Heart left ventricle (tissue), 16 donors: ENCODE results near the gene ISG20L2. TPM values are rescaled to one million over a fixed set of nuclear protein-coding genes. Genes with fewer than 3 reads are reported as not detected.
"Not testable (repeated sequence)": the region's sequence is repeated elsewhere in the genome, so short reads cannot be mapped to it uniquely, and the experiment has no call there.

Source experiments
- ATAC-seq, 4 donors: fragments of 200-7000 bp; cut with Tn5 transposase; one replicate each; pipeline ENCODE4 v1.9.1; 2020 to 2022; ENCODE audit warnings: moderate library complexity in 4 of 4, mild to moderate bottlenecking in 3 of 4, moderate number of reproducible peaks in 1 of 4
- DNase-seq, 5 donors: peaks; one replicate each; pipeline ENCODE4 v3.0.0-alpha.2; 2020
- H3K27ac ChIP-seq, 12 donors: fragments of 200-600 bp; sonication (generic) in 4 of 12; one replicate each; pipeline versions ENCODE4 v1.5.0 to v1.8.0; 2016 to 2022; ENCODE audit warnings: mild to moderate bottlenecking in 2 of 12
- H3K27me3 ChIP-seq, 9 donors: fragments of 200-600 bp; sonication (generic) in 2 of 9; one replicate each; pipeline versions ENCODE4 v1.5.1 to v1.8.0; 2016 to 2022; ENCODE audit warnings: mild to moderate bottlenecking in 3 of 9
- H3K36me3 ChIP-seq, 9 donors: fragments of 200-600 bp; sonication (generic) in 2 of 9; one replicate each; pipeline versions ENCODE4 v1.5.0 to v1.8.0; 2018 to 2022; ENCODE audit warnings: mild to moderate bottlenecking in 2 of 9
- H3K4me1 ChIP-seq, 12 donors: fragments of 200-600 bp; sonication (generic) in 4 of 12; one replicate each; pipeline versions ENCODE4 v1.5.0 to v1.8.0; 2016 to 2022; ENCODE audit warnings: mild to moderate bottlenecking in 3 of 12
- H3K4me3 ChIP-seq, 12 donors: fragments of 200-600 bp; sonication (generic) in 4 of 12; one replicate each; pipeline versions ENCODE4 v1.5.0 to v1.8.0; 2017 to 2022; ENCODE audit warnings: mild to moderate bottlenecking in 9 of 12, moderate library complexity in 4 of 12
- H3K9me3 ChIP-seq, 12 donors: fragments of 200-600 bp; sonication (generic) in 4 of 12; one replicate each; pipeline versions ENCODE4 v1.5.0 to v1.8.0; 2016 to 2022; ENCODE audit warnings: mild to moderate bottlenecking in 1 of 12
- CTCF ChIP-seq, 12 donors: fragments of 200-600 bp; sonication (generic) in 4 of 12; IDR thresholded peaks; one replicate each; pipeline versions ENCODE4 v1.5.0 to v1.8.0; 2018 to 2022; ENCODE audit warnings: antibody characterized with exemption in 12 of 12, mild to moderate bottlenecking in 5 of 12
- POLR2A ChIP-seq, 2 donors: fragments of 450-650 bp; IDR thresholded peaks; one replicate each; pipeline ENCODE4 v1.6.1; 2017; ENCODE audit warnings: antibody characterized with exemption in 2 of 2, mild to moderate bottlenecking in 2 of 2, moderate library complexity in 2 of 2
- WGBS, 4 donors: extraction: QIAGEN DNeasy Blood & Tissue Kit in 2 of 4; methylation state at CpG; one replicate each; pipeline versions ENCODE4 v1.1.5 to v1.1.7; 2013 to 2018; 5-methylcytosine and 5-hydroxymethylcytosine counted together
- intact Hi-C, 10 donors: fragments of 100-400 bp; cut with DNase I; formaldehyde crosslinking; loops; one replicate each; pipeline versions ENCODE4 v1.11.1 to v1.14.2; 2022
- polyA plus RNA-seq, 2 donors: library from polyadenylated mRNA; stranded (reverse); fragments of 200-250 nt; gene quantifications; one replicate each; pipeline ENCODE4 v1.2.3, GENCODE V29; 2013
- total RNA-seq, 9 donors: library from RNA; depleted of rRNA in 2 of 9; stranded (reverse); fragments of >200 nt in 2 of 9; fragmentation: NEBNext Ultra II Directional in 3 of 9; extraction: Animal tissue kit (Norgen Biotek cat#: 25700) in 3 of 9; gene quantifications; one replicate each; pipeline versions ENCODE4 v1.1.0 to v1.2.4, GENCODE V29; 2016 to 2023
- donor health status: ischemic (EF 13 %, LVEDD 7.1; RV severe dilation, severe dysfunction).
- donor health status: healthy with polysubstance abuse.
- donor health status: DM: no; HTN: yes; CAD: no.
- donor health status: DM: no; HTN: no; CAD: no.
- donor health status: ischemic (EF 25% LVEDD 6.9; RV normal size, moderate dysfunction).
- donor health status: ischemic (EF 25% LVEDD 5.7; RV mildly dilated, moderate dysfunction).
- donor health status: healthy.
- donor health status: DM: yes; HTN: yes; CAD: no.
- donor health status: ischemic (EF 35%, LVEDD 5.7; RV mildly dilated, moderate dysfunction).
- donor health status: nonischemic (EF 11% LVEDD 7.7; RV severe dilation, severe dysfunction).
- donor health status: DM: yes; HTN: yes; CAD: no.
- donor health status: PGD.
- donor health status: ischemic (EF 29% LVEDD 5.4; RV normal size, mild dysfunction).
- donor health status: nonischemic (EF 23%, LVEDD 6.1; RV moderate dilation, normal function).

The ISG20L2 gene
- total and polyA plus RNA-seq, 11 donors = 5.1 to 17.9 (median 12.8) TPM

GRCh38 chr1:156766298-156767100 is 37.9 kb upstream of the ISG20L2 start:
- WGBS, 4 donors = 6 to 8% (median 7%) methylated on average over 14 of the region's 14 CpGs
- DNase-seq (no peak), ATAC-seq (peak in 3 of 4 donors; percentile 6 to 21 (median 14))
- Histone ChIP-seq H3K36me3 (peaks cover 0 to 17% (median 9%) of the 10 kb centered on the region in 9 donors), H3K4me3 (peak overlapping the region; percentile 43 to 100 (median 79)), H3K27ac (peak overlapping the region; percentile 33 to 99 (median 94)), H3K4me1 (peaks cover 0 to 48% (median 39%) of the 10 kb centered on the region in 12 donors), H3K9me3 (no peaks in the 10 kb centered on the region), H3K27me3 (no peaks in the 10 kb centered on the region)
- TF ChIP-seq POLR2A (IDR thresholded peaks at IDR 0.05) (no peak), CTCF (IDR thresholded peaks at IDR 0.05) (no peak)
- intact Hi-C loops = loop anchor here in 9 of 10 donors (1.0 to 5.0 kb wide), 8 partner anchors 14 to 39 kb away; partner anchors contain the start of genes ISG20L2 (in 7 of the 9), METTL25B (in 7 of the 9), MRPL24 (in 5 of the 9) and HDGF (in 1 of the 9)

GRCh38 chr1:156765666-156766065 is 37.1 kb upstream of the ISG20L2 start:
- Histone ChIP-seq H3K4me1 (peaks cover 0 to 40% (median 31%) of the 10 kb centered on the region in 12 donors), H3K27ac (peak overlapping the region in 10 of 12 donors; percentile 81 to 99 (median 95)), H3K4me3 (peak overlapping the region in 7 of 12 donors; percentile 64 to 100 (median 81)), H3K9me3 (no peaks in the 10 kb centered on the region), H3K27me3 (no peaks in the 10 kb centered on the region), H3K36me3 (peaks cover 0 to 10% (median 5%) of the 10 kb centered on the region in 9 donors)
- TF ChIP-seq CTCF (IDR thresholded peaks at IDR 0.05) = no peak
- TF ChIP-seq POLR2A (IDR thresholded peaks at IDR 0.05) = no peak
- intact Hi-C loops = loop anchor here in 7 of 10 donors (1.0 to 5.0 kb wide), 5 partner anchors 13 to 38 kb away; partner anchors contain the start of genes ISG20L2 (in 5 of the 7), METTL25B (in 5 of the 7) and MRPL24 (in 3 of the 7)
- ATAC-seq (no peak), DNase-seq (no peak)
- 78 to 94% (median 91%) methylated on average over 5 of the region's 5 CpGs for WGBS, 4 donors

- H3K4me1 ChIP-seq = peaks cover 0 to 35% (median 27%) of the 10 kb centered on the region in 12 donors
- intact Hi-C loops = loop anchor here in 3 of 10 donors (5.0 kb wide), 1 partner anchor 38 kb away; the partner anchor contains the start of genes ISG20L2 (in 3 of the 3) and METTL25B (in 3 of the 3)
- H3K27me3 ChIP-seq, DNase-seq, H3K27ac ChIP-seq, H3K36me3 ChIP-seq, H3K9me3 ChIP-seq, ATAC-seq, H3K4me3 ChIP-seq: not testable (repeated sequence)
- 92 to 95% (median 94%) methylated on average over 15 of the region's 15 CpGs for WGBS, 4 donors
Measured at GRCh38 chr1:156765136-156765535, 36.6 kb upstream of the ISG20L2 start.

GRCh38 chr1:156760796-156761104 is 32.2 kb upstream of the ISG20L2 start:
- ATAC-seq (no peak), DNase-seq (no peak)
- Histone ChIP-seq H3K9me3 (no peaks in the 10 kb centered on the region), H3K27me3 (no peaks in the 10 kb centered on the region), H3K4me3 (no peak overlapping the region), H3K36me3 (no peaks in the 10 kb centered on the region), H3K27ac (no peak overlapping the region), H3K4me1 (peaks cover 0 to 5% (median under 1%) of the 10 kb centered on the region in 12 donors)
- intact Hi-C loops = no loop called here
- WGBS, 4 donors = 78 to 85% (median 84%) methylated on average over 4 of the region's 4 CpGs
- TF ChIP-seq POLR2A (IDR thresholded peaks at IDR 0.05) (no peak), CTCF (IDR thresholded peaks at IDR 0.05) (no peak)
